Stimulated activated naive CD8-positive, alpha-beta T cell treated with anti-CD3 and anti-CD28 coated beads, Interleukin-15, amount 100 ng/mL, for 72 hours (primary cell): ENCODE results near the gene PDE1A.

Experiments used
- ATAC-seq: fragments of 150-1000 bp; cut with Tn5 transposase; 2 replicates; pipeline ENCODE4 v1.10.0; 2021; ENCODE audit warnings: mild to moderate bottlenecking, moderate library complexity
- DNase-seq, 2 donors: peaks; one replicate each; pipeline ENCODE4 v3.0.0; 2021 to 2022
- H3K27ac Mint-ChIP-seq, 2 donors: one replicate each; pipeline ENCODE4 v1.8.0; 2022; ENCODE audit warnings: mild to moderate bottlenecking in 2 of 2, mixed read lengths in 2 of 2, moderate library complexity in 2 of 2
- H3K27me3 Mint-ChIP-seq: one replicate; pipeline ENCODE4 v1.8.0; 2022; ENCODE audit warnings: mixed read lengths
- H3K4me1 Mint-ChIP-seq: one replicate; pipeline ENCODE4 v1.8.0; 2022; ENCODE audit warnings: mild to moderate bottlenecking, mixed read lengths
- H3K4me3 Mint-ChIP-seq, 2 donors: one replicate each; pipeline ENCODE4 v1.8.0; 2022; ENCODE audit warnings: mild to moderate bottlenecking in 2 of 2, mixed read lengths in 2 of 2, moderate library complexity in 1 of 2
- H3K9me3 Mint-ChIP-seq, 2 donors: one replicate each; pipeline ENCODE4 v1.8.0; 2022; ENCODE audit warnings: mixed read lengths in 2 of 2

PDE1A gene

GRCh38 chr2:182186132-182186735, 240.6 kb downstream of the PDE1A start:
- Mint-ChIP-seq H3K27ac (no peak overlapping the region), H3K4me3 (no peak overlapping the region), H3K4me1 (no peaks in the 10 kb centered on the region), H3K27me3 (peaks cover 8% of the 10 kb centered on the region), H3K9me3 (no peaks in the 10 kb centered on the region)
- DNase-seq (no peak), ATAC-seq (no peak)

DNA sequence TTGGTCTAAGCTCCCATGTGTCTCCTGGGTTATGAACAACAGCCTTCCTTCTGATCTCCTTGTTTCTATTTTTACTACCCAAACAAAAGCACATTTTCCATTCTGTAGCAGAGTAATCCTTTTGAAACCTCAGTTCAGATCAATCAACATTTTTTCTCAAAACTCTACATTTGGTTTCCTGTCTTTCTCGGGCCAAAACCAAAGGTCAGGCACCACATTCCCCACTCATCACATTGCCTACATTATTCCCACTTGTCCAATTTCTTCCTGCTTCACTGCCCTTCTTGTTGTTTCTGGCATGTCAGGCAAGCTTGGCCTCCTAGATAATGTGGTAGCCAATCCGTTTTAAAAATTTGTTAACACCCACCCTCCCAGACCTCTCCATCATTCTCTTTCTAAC, 244.4 kb downstream of the PDE1A start:
- ATAC-seq (no peak), DNase-seq (no peak)
- Mint-ChIP-seq H3K9me3 (no peaks in the 10 kb centered on the region), H3K27me3 (peaks cover 12% of the 10 kb centered on the region), H3K4me1 (no peaks in the 10 kb centered on the region), H3K27ac (no peak overlapping the region), H3K4me3 (no peak overlapping the region)

DNA sequence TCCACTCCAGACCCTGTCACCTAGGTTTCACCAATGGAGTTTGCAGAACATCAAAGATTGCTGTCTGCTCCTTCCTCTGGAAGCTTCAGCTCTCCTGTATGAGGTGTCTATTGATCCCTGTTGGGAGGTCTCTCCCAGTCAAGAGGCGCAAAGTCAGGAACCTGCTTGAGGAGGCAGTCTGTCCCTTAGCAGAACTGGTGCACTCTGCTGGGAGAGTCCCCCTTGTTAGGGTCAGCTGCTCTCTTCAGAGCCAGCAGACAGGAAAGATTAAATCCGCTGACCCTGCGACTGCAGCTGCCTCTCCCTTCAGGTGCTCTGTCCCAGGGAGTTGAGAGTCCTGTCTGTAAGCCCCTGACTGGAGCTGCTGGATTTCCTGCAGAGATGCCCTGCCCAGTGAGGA, 245.5 kb downstream of the PDE1A start:
- no peak for DNase-seq
- H3K4me1 Mint-ChIP-seq: no peaks in the 10 kb centered on the region
- peaks cover 12% of the 10 kb centered on the region for H3K27me3 Mint-ChIP-seq
- no peak overlapping the region for H3K27ac Mint-ChIP-seq
- no peak for ATAC-seq
- no peaks in the 10 kb centered on the region for H3K9me3 Mint-ChIP-seq
- H3K4me3 Mint-ChIP-seq: no peak overlapping the region

DNA sequence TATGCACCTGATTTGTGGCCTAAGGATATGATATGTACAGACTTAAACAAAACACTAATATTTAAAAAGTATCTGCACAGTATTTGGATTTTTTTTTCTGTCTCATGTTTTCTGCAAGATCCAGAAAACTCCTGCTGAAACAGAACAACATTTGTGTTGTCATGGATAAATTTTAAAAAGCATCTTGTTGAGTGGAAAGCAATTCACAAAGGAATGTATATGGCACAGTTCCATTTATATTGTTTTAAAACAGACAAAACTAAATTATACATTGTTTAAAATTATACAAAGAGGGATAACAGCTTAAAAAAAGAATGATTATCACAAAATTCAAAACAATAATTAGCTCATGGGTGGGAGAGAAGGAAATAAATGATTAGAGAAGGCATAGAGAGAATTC, 247.7 kb downstream of the PDE1A start:
- DNase-seq (no peak), ATAC-seq (no peak)
- Mint-ChIP-seq H3K4me1 (no peaks in the 10 kb centered on the region), H3K4me3 (no peak overlapping the region), H3K27me3 (peaks cover 12% of the 10 kb centered on the region), H3K9me3 (no peaks in the 10 kb centered on the region), H3K27ac (no peak overlapping the region)

- Mint-ChIP-seq H3K27me3 (no peaks in the 10 kb centered on the region), H3K9me3 (no peaks in the 10 kb centered on the region), H3K4me1 (no peaks in the 10 kb centered on the region), H3K27ac (peak overlapping the region in 1 of 2 donors; percentile 2), H3K4me3 (no peak overlapping the region)
- no peak for ATAC-seq
- DNase-seq: no peak
Observed at GRCh38 chr2:182173944-182174622, 252.8 kb downstream of the PDE1A start.

GRCh38 chr2:182170341-182170740, 256.5 kb downstream of the PDE1A start:
- peaks cover 13% of the 10 kb centered on the region for H3K27me3 Mint-ChIP-seq
- no peak overlapping the region for H3K27ac Mint-ChIP-seq
- H3K4me3 Mint-ChIP-seq: no peak overlapping the region
- no peaks in the 10 kb centered on the region for H3K4me1 Mint-ChIP-seq
- ATAC-seq: no peak
- no peak for DNase-seq
- no peaks in the 10 kb centered on the region for H3K9me3 Mint-ChIP-seq

GRCh38 chr2:182167882-182168281, 259.0 kb downstream of the PDE1A start:
- H3K27ac Mint-ChIP-seq: no peak overlapping the region
- no peak for ATAC-seq

DNA sequence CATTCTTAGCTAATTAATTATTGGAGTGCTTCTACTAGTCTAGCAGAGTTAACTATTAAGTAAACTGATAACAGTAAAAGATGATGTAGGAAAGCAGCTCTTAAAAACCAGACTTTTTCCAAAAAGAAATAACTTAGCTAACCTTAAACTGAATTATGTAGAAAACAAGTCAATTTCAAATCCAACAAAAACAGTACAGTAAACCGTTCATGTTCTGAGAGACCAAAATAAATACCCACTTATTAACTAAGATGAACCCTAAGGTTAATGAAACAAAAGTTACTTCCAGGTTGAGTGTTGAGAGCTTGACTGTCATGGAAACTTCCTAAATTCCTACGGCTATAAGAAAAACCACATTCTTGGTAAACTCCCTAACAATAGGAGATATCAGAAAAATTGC, 260.0 kb downstream of the PDE1A start:
- Mint-ChIP-seq H3K4me3 (no peak overlapping the region), H3K9me3 (no peaks in the 10 kb centered on the region), H3K27me3 (peaks cover 13% of the 10 kb centered on the region), H3K27ac (no peak overlapping the region), H3K4me1 (no peaks in the 10 kb centered on the region)
- ATAC-seq (no peak), DNase-seq (no peak)

More at GRCh38 chr2:182167882-182168281, 259.0 kb downstream of the PDE1A start:
- no peak for DNase-seq
- Mint-ChIP-seq H3K27me3 (peaks cover 13% of the 10 kb centered on the region), H3K9me3 (no peaks in the 10 kb centered on the region), H3K4me1 (no peaks in the 10 kb centered on the region), H3K4me3 (no peak overlapping the region)

GRCh38 chr2:182166406-182166805, 260.4 kb downstream of the PDE1A start:
- DNase-seq (no peak), ATAC-seq (no peak)
- Mint-ChIP-seq H3K27me3 (peaks cover 13% of the 10 kb centered on the region), H3K9me3 (no peaks in the 10 kb centered on the region), H3K4me1 (no peaks in the 10 kb centered on the region), H3K4me3 (no peak overlapping the region), H3K27ac (no peak overlapping the region)

DNA sequence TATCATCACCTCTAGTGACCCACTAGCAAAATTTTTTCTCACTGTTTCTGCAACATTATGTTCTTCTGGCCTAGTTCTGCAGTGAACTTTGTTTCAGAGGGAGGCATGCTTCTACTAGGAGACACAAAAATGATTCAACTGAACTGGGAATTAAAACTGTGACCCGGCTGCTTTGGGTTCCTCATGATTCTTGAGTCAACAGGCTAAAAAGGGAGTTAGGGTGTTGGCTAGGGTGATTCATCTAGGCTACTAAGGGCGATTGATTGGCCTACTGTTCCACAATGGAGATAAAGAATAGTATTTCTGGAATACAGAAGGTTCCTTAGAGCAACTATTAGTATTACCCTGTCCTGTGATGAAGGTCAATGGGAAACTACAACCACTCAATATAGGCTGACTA, 261.6 kb downstream of the PDE1A start:
- H3K27ac Mint-ChIP-seq: no peak overlapping the region
- H3K27me3 Mint-ChIP-seq: peaks cover 13% of the 10 kb centered on the region
- H3K9me3 Mint-ChIP-seq: no peaks in the 10 kb centered on the region
- no peak overlapping the region for H3K4me3 Mint-ChIP-seq
- H3K4me1 Mint-ChIP-seq: no peaks in the 10 kb centered on the region
- no peak for DNase-seq
- no peak for ATAC-seq

- Mint-ChIP-seq H3K27me3 (peaks cover 13% of the 10 kb centered on the region), H3K9me3 (no peaks in the 10 kb centered on the region), H3K4me1 (no peaks in the 10 kb centered on the region), H3K27ac (no peak overlapping the region), H3K4me3 (no peak overlapping the region)
- DNase-seq: no peak
- ATAC-seq: no peak
Observed at GRCh38 chr2:182164686-182165085, 262.1 kb downstream of the PDE1A start.

DNA sequence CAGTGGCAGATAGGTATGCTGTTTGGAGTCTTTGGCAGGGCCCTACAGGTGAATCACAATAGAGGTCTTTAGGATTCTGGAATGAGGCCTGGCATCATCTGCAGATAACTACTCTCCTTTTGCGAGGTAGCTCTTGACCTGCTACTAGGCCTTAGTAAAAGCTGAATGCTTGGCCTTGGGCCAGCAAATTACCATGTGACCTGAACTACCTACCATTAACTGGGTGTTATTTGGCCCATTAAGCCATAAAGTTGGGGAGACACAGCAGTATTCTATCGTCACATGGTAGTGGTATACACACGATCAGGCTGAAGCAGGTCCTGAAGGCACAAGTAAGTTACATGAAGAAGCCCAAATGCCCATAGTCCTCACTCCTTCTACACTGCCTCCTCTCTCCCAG, 263.0 kb downstream of the PDE1A start:
- Mint-ChIP-seq H3K4me3 (no peak overlapping the region), H3K9me3 (no peaks in the 10 kb centered on the region), H3K4me1 (no peaks in the 10 kb centered on the region), H3K27me3 (peaks cover 13% of the 10 kb centered on the region), H3K27ac (no peak overlapping the region)
- DNase-seq (no peak), ATAC-seq (no peak)

DNA sequence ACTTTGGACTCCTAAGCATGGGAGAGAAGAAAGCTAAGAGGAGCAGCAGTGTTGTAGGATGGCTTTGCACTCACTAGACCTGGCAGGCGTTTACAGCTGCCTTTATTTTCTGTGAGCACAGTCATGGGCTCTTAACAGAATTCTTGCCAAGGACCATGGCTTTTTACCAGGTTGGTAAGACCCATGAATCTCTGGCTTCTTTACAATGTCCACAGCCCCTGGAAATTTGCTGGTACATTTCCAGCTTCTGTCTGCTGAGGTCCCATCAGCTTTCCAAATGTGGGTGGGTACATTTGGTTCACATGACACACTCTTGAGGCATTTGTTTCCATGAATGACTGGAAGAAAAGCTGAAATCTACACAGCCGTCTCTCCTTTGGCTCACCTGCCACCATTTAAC, 278.5 kb downstream of the PDE1A start:
- Mint-ChIP-seq H3K9me3 (no peaks in the 10 kb centered on the region), H3K4me3 (no peak overlapping the region), H3K27me3 (no peaks in the 10 kb centered on the region), H3K27ac (no peak overlapping the region), H3K4me1 (no peaks in the 10 kb centered on the region)
- no peak for ATAC-seq
- no peak for DNase-seq

DNA sequence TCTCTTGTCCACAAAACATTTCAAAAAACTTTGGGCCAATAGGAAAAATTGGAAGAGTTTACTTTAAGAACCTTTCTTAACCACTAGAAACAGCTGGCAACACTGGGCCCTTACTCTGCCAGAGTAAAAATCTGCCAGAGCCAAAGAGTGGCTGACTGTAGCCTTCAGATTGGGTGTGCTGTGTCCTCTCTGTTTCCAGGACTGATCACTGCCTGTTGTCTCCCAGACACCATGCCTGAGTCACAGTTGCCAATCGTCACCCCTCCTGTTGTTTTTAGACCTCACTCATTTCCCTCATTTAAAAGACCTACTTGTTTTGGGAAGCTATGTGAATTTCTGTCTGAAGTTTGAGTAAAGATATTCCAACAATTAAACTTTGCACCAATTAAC, 282.1 kb downstream of the PDE1A start:
- DNase-seq (no peak), ATAC-seq (no peak)
- Mint-ChIP-seq H3K27me3 (no peaks in the 10 kb centered on the region), H3K27ac (no peak overlapping the region), H3K4me1 (no peaks in the 10 kb centered on the region), H3K4me3 (no peak overlapping the region), H3K9me3 (no peaks in the 10 kb centered on the region)

DNA sequence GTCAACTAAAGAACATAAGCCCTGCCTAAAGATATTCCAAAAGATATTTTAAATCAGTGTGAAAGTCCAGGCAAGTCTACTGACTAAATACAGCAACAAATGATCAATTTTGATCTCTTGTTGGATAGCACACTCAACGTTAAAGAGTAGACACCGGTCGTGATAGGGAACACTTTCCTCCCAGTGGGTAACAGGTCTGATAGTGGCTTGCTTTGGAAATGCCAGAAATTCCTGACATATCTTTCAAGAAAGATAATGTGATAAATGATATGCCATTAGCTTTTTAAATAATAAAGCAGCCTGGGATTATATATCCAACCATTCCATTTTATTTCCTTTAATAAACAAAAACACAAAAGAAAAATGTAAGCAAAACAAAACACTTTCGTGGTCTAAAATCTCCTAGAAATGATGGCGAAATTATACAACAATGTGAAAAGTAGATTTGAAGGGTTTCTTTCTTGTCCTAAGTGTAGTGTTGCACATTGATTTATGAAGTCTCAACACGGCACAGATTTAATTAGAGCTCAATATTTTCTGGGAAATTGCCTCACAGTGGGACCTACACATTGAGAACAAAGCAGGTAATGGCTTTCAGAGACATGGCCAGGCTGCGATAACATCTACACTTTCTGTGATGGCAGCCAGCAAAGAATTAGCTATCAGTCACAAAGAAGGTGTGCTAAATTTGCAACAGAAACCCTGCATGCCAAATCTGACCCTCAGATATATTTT, 282.6 kb downstream of the PDE1A start:
- H3K27me3 Mint-ChIP-seq: no peaks in the 10 kb centered on the region
- H3K4me1 Mint-ChIP-seq: no peaks in the 10 kb centered on the region
- DNase-seq: no peak

GRCh38 chr2:182142062-182142461, 284.8 kb downstream of the PDE1A start:
- H3K9me3 Mint-ChIP-seq: no peaks in the 10 kb centered on the region
- no peak overlapping the region for H3K27ac Mint-ChIP-seq
- H3K4me1 Mint-ChIP-seq: no peaks in the 10 kb centered on the region
- H3K27me3 Mint-ChIP-seq: peaks cover 16% of the 10 kb centered on the region
- ATAC-seq: no peak
- H3K4me3 Mint-ChIP-seq: no peak overlapping the region
- DNase-seq: no peak

More for the DNA sequence above, 282.6 kb downstream of the PDE1A start:
- H3K27ac Mint-ChIP-seq: no peak overlapping the region
- H3K4me3 Mint-ChIP-seq: no peak overlapping the region
- no peaks in the 10 kb centered on the region for H3K9me3 Mint-ChIP-seq
- ATAC-seq: no peak
